HG03354 (cell line): ENCODE data around the gene CHST5.

Experiments
- ATAC-seq: cut with Tn5 transposase; IDR thresholded peaks from one replicate; pipeline ENCODE4 v1.9.1; 2021; ENCODE audit warnings: mild to moderate bottlenecking; ENCODE audit not compliant: unreplicated experiment, poor library complexity, severe bottlenecking

The CHST5 gene

GRCh38 chr16:75535901-75536300, at the start of gene CHST5:
Gene CHST5, minus strand, starts transcription at chr16:75536108. Its CDS starts 5,724 bp downstream, at chr16:75530384.
- no peak for ATAC-seq

DNA sequence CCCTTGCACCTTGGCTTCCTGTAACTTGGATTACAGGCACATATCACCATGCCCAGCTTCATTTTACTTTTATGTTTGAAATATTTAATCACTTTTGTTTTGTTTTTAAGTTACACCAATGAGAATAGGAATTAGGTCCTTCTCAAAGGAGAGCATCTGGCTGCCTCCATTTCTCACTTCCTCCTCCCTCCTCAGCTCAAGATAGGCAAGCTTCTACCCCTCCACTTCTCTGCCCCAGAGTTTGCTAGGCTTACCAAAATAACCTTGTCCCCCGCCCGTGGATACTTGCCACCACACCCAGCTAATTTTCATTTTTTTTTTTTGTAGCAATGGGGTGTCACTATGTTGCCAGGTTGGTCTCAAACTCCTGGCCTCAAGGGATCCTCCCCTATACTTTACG, 48.2 kb upstream of the CHST5 start:
- ATAC-seq: peak; percentile 48

GRCh38 chr16:75579281-75579834, 43.5 kb upstream of the CHST5 start:
- no peak for ATAC-seq

- no peak for ATAC-seq
These were observed 42.8 kb upstream of the CHST5 start for GRCh38 chr16:75578725-75579124.

DNA sequence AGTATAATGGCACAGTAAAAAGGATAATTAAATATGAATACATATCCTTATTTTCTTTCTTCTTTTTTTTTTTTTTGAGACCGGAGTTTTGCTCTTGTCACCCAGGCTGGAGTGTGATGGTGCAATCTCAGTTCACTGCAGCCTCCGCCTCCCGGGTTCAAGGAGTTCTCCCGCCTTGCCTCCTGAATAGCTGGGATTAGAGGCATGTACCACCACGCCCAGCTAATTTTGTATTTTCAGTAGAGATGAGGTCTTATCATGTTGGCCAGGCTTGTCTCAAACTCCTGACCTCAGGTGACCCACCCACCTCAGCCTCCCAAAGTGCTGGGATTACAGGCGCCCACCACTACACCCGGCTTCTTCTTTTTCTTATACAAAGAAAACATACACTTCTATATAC, 42.3 kb upstream of the CHST5 start:
- ATAC-seq: no peak

- peak; percentile 67 for ATAC-seq
These were observed 40.5 kb upstream of the CHST5 start for GRCh38 chr16:75576384-75576811.

DNA sequence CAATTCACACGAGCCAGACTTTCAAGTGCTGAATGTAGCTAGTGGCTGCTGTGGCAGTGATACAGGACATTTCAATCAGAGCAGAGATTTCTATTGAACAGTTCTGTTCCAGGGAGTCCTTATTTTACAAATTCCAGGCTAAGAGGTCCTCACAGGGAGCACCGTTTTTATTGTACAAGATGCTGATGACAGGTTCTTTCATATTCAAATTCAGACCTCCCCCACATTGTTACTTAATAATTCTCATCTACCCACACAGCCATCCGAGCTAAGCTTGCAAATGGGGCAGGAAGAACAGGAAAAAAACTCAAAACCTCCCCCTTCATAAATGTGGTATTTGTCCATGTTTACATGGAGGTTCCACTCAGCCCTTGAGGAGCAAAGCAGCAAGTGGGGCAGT, 40.0 kb upstream of the CHST5 start:
- ATAC-seq: peak; percentile 3

DNA sequence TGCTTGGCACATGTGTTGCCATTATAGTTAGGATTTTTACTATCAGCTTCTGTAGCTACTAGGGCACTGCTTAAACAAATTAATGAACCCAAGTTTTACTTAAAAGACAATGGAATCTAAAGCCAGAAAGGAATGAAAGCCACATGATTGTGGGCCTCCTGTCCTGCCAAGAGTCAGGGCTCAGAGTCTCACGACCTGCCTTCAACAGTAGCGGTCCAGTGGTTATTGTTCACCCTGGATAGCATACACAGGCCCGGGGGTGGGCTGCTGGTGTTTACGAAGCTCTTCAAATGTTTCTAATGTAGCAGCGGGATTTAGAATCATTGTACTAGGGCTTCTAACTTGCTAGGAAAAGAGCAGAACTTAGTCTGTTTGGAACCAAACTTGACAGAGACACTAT, 38.0 kb upstream of the CHST5 start:
- no peak for ATAC-seq

- no peak for ATAC-seq
These were observed 37.1 kb upstream of the CHST5 start for GRCh38 chr16:75572864-75573542.

DNA sequence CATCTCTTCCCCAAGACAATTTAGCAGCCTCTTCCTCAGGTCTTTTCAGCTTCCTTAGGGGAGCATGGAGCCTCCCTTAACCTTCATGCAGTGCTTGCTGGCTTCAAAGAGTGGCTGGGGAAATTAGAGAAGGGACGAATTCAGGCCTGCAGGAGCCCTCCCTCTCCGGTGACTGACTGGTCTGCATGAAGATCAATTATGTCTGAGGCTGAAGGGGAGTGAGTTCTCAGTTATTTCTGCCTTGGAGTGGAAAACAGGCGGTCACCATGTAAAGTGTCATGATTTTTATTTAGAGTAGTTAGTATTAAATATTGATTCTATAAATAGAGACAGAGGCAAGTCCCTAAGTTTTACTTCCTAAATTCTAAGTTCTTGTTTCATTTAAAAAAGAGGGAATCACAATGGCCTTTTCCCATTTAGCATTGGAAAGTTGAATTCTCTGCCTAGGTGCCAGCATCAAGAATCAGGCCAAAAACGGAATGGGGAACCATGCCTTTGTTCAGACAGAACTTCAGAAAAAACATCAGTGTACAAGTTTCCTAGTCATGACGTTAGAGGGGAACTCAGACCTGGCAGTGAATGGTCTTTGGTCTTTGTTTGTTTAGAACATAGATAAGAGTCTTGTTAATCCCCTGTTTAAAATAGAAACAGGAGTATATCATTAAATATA, 34.6 kb upstream of the CHST5 start:
- ATAC-seq: no peak

- no peak for ATAC-seq
These were observed 32.0 kb upstream of the CHST5 start for GRCh38 chr16:75567911-75568310.

- peak; percentile 2 for ATAC-seq
These were observed 30.9 kb upstream of the CHST5 start for GRCh38 chr16:75566758-75567255.

DNA sequence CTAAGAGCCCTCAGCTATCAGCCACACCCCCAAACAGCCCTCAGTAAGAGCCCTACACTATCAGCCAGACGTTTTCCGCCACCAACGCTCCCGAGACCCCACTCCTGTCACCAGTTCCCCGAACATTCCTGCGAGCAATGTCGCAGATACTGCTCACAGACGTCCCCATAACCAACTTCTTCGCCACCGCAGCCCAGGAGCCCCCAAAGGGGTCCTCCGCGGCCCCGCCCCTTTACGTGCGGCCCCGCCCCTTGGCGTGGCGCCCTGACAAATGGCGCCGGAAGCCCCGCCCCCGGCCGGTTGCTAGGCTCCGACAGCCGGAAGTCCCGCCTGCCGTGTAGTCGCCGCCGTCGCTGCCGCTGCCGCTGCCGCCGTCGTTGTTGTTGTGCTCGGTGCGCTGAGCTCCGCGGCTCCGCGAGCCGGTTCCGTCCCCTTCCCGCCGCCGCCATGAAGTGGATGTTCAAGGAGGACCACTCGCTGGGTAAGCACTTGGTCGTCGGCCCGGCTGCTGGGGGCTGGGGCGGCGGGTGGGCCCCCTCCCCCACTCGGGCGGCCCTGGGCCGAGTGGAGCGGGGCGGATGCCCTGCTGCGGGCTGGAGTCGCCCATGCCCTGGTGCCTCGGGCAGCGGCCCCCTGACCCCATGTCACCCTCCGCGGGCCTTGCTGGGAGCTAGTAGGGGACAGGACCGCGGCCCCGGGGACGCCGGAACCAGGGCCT, 30.3 kb upstream of the CHST5 start, which contains the start of gene GABARAPL2:
Gene GABARAPL2, plus strand, starts transcription at position 340 of the 718 bp plus-strand sequence. Its CDS starts 108 bp downstream, at position 448.
- ATAC-seq: peak; percentile 85

DNA sequence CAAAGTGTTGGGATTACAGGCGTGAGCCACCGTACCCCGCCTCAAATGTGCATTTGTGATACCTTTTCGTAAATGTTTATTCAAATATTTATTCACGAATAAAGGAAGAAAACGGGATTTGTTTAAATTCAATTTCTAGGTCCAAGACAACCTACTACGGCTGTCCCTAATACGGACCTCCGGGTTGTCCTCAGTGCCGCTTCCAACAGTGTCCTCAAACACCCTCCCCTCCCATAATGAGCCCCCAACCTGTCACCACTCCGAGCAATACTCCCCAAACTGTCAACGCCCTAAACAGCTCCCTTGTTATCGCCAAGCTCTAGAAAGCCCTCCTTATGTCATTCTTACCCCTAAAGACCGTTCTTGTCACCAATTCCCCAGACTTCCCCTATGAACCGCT, 29.7 kb upstream of the CHST5 start:
- ATAC-seq: peak; percentile 7

DNA sequence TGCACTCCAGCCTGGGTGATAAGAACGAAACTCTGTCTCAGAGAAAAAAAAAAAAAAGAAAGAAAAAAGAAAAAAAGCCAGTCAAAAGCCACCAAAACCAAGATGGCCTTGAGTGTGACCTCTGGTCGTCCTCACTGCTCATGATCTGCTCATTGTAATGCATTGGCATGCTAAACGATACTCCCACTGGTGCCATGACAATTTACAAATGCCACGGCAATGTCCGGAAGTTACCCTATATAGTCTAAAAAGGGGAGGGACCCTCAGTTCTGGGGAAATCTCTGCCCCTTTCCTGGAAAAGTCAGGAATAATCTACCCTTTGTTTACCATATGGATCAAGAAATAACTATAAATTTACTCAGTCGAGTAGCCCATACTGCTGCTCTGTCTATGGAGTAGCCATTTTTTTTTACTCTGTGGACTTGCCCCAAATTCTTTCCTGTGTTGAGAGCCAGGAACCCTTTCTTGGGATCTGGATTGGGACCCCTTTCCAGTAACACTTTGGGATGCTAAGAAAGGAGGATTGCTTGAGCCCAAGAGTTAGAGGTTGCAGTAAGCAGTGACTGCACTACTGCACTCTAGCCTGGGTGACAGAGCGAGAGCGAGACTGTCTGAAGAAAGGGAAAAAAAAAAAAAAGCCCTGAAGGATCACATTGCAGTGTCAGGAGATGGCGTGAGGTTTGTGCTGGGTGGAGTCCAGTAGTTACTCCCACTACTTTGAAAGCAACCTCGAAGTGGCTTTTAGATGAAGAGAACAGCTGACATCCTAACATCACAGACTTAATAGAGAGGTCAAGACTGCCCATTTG, 23.9 kb upstream of the CHST5 start:
- ATAC-seq: no peak

DNA sequence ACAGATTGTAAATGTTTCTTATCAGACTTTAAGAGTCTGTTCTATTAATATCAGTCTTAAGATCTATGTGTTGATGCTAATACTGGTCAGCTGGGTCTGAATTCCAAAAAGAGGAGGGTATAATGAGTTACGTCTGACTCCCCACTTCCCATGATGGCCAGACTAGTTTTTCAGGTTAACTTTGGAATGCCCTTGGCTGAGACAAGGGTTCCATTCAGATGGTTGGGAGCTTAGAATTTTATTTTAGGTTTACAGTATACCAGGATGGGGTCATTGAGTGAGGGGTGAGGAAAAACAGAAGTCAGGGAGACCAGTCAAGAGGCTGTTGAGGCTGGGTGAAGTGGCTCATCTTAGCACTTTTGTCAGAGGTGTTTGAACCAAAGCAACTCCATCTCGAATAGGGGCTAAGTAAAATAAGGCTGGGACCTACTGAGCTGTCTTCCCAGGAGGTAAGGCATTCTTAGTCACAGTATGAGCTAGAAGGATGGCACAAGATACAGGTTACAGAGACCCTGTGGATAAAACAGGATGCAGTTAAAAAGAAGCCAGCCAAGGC, 23.0 kb upstream of the CHST5 start:
- no peak for ATAC-seq

DNA sequence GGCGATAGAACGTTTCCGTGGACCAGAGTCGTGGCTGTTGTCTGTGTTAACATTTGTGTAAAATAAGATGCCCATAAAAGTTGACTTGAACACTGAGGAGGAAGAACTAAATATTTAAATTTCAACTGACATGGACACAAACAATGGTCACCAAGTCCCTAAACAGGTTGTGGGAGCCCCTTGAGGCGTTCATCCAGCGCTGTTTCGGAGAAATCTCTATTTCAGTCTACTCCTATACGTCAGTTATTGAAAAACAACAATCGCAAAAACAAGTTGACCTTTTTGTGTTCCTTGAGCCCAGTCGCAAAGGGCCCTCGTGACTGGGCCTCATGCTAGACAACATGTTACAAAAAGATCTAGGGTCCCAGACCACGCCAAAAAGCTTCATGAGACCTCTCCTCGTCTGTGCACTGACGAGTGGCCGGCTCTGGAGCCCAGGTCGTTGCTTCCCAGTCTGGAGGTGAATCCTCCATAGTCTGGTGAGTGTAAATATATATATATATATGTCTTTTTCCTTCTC, 20.6 kb upstream of the CHST5 start:
- ATAC-seq: no peak

GRCh38 chr16:75555707-75556430, 20.0 kb upstream of the CHST5 start, which contains the start of gene TMEM231:
Gene TMEM231, minus strand, starts transcription at chr16:75556252. Its CDS starts 43 bp downstream, at chr16:75556209.
- ATAC-seq: peak; percentile 98
